Ovary (tissue), 3 donors: Measurements from ENCODE around the gene PPAT.

ENCODE experiments used
- CTCF ChIP-seq, 3 donors: fragments of 450-650 bp in 2 of 3; fragments of 200-600 bp in 1 of 3; IDR thresholded peaks; one replicate each; pipeline versions ENCODE4 v1.5.1 to v1.8.0; 2016 to 2022; ENCODE audit warnings: antibody characterized with exemption in 3 of 3, mild to moderate bottlenecking in 1 of 3
- EP300 ChIP-seq: sonication (generic); formaldehyde crosslinking; IDR thresholded peaks from one replicate; pipeline ENCODE4 v1.6.1; 2017; ENCODE audit warnings: antibody characterized with exemption
- POLR2A ChIP-seq: fragments of 450-650 bp; IDR thresholded peaks from one replicate; pipeline ENCODE4 v1.6.1; 2017; ENCODE audit warnings: antibody characterized with exemption, mild to moderate bottlenecking, moderate library complexity
- donor health status: DM: no; HTN: no; CAD: no.

GRCh38 chr4:56417396-56417795 is 18.0 kb downstream of the PPAT start:
- TF ChIP-seq CTCF (IDR thresholded peaks at IDR 0.05) = no peak
- TF ChIP-seq EP300 = no peak
- TF ChIP-seq POLR2A = no peak
